Measurements from ENCODE around the gene KPNA3.

DNA sequence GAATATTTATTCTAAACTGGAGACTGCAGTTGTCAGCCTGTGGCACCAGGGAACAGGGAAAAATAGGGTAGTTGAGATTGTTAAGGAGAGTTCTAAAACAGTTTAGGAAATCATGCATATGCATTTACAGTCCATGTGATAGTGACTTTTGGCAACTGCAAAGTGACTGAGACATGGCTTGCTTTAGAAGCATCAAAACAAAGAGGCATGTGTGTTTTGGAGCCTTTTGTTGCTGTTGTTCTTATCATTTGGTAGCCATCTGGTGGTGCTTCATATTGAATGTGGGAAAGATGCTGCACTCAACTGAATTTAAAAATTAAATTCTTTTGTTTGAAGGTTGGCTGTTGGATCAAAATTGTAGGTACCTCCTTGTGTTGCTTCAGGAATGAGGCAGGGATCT, 91.0 kb downstream of the KPNA3 start:
- TF ChIP-seq, protein P1, sequence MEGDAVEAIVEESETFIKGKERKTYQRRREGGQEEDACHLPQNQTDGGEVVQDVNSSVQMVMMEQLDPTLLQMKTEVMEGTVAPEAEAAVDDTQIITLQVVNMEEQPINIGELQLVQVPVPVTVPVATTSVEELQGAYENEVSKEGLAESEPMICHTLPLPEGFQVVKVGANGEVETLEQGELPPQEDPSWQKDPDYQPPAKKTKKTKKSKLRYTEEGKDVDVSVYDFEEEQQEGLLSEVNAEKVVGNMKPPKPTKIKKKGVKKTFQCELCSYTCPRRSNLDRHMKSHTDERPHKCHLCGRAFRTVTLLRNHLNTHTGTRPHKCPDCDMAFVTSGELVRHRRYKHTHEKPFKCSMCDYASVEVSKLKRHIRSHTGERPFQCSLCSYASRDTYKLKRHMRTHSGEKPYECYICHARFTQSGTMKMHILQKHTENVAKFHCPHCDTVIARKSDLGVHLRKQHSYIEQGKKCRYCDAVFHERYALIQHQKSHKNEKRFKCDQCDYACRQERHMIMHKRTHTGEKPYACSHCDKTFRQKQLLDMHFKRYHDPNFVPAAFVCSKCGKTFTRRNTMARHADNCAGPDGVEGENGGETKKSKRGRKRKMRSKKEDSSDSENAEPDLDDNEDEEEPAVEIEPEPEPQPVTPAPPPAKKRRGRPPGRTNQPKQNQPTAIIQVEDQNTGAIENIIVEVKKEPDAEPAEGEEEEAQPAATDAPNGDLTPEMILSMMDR (IDR thresholded peaks at IDR 0.05; ENCODE audit: low read length), result no peak
- no peak for TF ChIP-seq EZH2 (optimal IDR thresholded peaks at IDR 0.05; ENCODE audit: low read depth, low read length)
- no peak for TF ChIP-seq EZH2phosphoT487 (IDR thresholded peaks at IDR 0.05; ENCODE audit: low read length)
